T47D (cell line): ENCODE data around the gene GNA15.

Source experiments
- DNase-seq, 2 experiments: peaks; one replicate each; pipeline versions ENCODE4 v3.0.0 to v3.0.0-alpha.2; 2011 to 2012; ENCODE audit warnings: low read depth in 1 of 2, low spot score in 1 of 2
- JUND ChIP-seq: IDR thresholded peaks from 2 replicates; pipeline ENCODE4 v1.6.1; 2012; ENCODE audit warnings: low read depth
- in situ Hi-C: cut with HindIII; loops from 2 replicates; pipeline ENCODE4 v1.10.0; 2016; ENCODE audit warnings: low sequenced_read_pairs, low pct_unique_long_range_greater_than_20kb

GNA15 gene

DNA sequence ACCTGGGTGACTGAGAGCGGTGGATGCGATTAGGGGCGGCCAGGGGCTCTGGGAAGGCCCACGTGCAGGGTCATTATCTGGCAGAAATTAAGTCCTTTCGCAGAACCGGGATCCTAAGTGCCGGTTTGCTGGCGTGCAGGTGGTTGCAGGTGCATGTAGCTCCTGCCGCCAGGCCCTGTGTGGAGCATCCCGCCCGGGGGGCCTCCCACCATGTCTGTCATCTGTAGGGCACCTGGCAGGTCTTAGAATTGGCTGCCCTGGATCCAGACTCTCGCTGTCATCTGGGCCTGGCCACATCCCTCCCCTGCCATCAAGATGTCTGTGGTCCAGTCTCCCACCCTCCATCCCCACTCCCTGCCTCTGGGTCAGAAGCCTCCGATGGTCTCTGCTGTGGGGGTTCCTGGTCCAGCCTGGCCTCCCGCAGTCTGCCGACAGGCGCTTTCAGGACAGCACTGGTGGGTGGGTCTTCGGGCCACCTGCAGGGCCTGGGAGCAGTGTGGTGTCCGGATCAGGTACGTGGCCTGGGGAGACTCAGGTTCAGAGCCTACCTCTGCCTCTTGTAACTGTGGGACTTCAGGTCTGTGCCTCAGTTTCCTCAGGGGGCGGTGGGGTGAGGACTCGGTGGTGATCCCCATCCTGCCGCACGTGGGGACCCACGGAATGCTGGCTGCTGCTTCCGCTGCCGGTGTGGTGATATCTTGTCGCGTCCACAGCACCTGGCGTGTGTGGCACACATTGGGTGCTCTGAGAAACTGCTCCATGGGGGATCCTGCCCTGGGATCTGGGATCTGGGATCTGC is 36.3 kb upstream of the GNA15 start:
- in situ Hi-C loops = no loop called here
- no peak for DNase-seq
- no peak for TF ChIP-seq JUND

DNA sequence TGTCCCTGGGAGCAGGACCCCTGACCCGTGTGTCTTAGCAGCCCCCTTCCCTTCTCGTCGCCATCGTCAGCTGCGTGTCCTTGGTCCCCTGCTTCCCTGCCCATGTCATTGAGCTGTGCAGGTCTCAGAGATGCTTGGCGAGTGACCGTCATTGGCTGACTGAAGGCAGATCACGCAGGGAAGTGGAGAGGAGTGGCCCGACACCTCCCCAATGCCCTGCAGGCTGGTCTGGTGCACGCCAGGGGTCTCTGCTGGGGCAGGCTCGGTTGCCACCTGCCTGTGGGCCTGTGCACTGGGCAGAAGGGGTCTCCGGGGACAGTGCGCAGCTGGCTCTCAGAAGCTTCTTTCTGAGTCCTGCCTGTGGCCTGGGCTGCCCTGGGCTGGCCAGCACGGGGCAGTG is 35.5 kb upstream of the GNA15 start:
- TF ChIP-seq JUND = no peak
- in situ Hi-C loops = no loop called here
- DNase-seq = no peak

DNA sequence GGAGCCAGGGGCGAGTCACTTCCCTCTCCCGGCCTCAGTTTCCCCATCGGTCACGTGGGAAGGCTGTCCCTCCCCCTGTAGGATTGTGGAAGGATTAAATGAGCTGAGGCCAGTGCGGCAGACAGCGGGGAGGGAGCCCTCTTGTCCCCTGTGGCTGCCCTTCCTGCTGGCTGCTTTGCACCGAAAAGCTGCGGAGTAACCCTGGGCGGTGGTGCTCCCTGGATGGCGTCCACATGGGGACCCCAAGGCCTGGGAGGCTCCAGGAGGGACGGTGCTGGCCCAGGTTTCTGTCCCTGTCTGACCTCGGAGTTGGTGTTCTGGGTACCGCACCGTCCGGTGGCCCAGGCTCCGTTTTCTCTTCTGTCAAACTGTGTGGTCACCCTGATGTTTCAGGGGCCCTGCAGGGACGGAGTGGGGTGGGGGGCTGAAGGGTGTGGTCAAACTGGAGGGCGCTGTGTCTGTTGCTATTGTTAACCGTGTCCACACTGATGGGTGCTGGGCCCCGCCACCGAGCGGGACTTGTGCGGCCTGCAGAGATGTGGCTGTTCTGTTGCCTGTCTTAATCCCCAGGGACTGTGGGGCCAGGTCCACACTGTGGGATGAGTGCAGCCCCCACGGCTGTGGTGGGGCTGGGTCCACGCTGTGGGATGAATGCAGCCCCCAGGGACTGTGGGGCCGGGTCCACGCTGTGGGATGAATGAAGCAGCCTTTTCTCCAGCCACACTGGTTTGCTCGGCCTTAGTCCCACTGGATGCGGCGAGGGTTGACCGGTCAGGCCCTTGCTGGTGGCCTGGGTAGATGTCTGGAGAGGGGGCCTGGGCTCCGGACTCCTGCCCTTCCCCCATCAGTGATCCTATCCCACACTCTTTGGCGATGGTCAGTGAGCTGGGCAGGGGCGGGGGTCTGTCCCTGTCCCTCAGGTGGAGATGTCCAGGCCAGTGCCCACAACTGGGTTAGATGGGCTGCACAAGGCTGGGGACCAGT is 34.8 kb upstream of the GNA15 start:
- no peak for DNase-seq
- in situ Hi-C loops = no loop called here
- no peak for TF ChIP-seq JUND

DNA sequence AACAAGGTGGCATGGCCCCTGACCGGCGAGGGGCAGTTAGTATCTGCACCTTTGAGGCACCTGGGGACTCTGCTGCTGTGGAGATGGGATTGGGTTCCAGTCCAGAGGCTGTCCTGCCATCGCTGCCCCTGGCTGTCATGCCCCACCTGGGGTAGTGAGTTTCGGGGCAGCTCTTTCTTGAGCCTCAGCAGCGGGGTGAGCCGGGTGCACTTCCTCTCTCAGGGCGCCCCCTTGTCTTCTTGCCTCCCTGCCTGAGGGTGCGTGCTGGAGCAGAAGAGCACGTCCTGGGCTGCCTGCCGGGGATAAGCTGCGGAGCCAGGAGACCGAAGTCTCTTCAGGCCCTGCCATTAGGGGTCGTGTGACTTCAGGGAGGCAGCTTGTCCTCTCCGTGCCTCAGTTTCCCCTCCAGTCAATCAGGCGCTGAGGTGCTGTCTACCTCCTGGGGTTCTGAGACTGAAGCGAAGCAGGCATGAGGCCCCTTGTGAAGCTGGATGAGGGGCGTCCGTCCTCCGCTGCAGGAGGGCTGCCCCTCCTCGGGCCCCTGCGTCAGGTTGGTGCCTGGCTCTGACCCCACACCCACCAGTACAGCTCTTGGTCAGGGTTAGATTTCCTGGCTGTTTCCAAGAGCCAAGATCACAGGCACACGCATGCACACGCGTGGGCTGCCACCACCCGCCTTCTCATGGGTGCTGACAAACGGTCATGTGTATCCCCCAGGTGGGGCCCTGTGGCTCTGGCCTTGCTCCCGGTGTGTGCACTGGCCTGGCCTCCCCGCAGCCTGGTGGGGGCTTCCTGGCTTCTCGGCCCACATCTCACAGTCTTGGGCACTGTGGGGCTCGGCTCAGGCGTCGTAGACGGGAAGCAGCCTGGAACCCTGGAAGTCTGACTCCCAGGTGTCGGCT is 33.3 kb upstream of the GNA15 start:
- no peak for DNase-seq
- in situ Hi-C loops = no loop called here
- no peak for TF ChIP-seq JUND

DNA sequence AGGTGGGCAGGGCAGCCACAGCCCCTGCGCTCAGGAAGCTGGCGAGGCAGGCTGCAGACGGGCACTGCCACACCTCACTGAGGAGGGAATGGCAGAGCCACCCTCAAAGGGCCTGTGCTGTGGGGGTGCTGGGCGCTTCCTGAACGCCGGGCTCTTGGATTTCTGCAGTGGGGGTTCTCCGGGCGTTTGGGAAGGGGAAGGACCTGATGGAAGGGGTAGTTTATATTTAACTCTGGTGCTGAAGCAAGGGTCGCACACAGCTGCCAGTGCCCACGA is 31.2 kb upstream of the GNA15 start:
- DNase-seq = no peak
- in situ Hi-C loops = no loop called here
- TF ChIP-seq JUND = no peak

DNA sequence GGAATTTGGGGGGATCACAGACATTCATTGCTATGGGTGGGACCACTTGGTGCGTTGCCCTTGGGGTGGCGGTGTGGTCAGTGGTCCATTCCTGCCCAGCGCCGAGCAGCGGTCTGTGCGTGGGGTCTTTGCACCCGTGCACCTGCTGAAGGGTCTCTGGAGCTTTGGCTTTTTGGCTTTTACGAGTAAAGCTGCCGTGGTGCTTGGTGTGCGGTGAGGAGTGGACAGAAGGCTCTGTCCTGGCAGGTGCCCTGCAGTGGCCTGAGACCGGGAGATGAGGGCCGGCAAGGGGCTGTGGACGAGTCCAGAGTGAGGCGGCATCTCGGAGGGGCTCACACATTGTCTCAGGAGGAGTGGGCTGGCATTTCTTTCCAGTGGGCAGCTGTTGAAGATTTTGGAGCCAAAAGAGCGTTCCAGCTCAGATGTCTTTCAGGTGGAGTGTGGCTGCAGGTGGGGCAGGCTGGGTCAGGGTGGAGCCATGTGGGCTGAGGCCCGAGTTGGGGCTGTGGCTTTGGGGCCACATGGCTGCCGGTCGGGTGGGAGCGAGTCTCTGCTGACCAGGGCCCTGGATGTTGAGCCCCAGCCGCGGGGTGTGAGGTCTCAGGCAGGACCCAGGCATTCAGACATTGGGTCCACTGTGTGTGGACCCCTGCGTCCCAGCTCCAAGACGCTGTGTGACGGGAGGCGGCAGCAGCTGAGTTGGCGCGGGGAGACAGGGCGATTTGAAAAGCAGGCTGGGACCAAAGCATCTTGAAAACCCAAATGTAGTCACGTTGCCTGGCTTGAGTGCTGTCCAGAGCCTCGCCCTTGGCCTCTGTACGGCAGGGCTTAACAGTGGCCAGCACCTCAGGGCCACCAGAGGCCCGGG is 30.0 kb upstream of the GNA15 start:
- in situ Hi-C loops = no loop called here
- DNase-seq = no peak
- no peak for TF ChIP-seq JUND

DNA sequence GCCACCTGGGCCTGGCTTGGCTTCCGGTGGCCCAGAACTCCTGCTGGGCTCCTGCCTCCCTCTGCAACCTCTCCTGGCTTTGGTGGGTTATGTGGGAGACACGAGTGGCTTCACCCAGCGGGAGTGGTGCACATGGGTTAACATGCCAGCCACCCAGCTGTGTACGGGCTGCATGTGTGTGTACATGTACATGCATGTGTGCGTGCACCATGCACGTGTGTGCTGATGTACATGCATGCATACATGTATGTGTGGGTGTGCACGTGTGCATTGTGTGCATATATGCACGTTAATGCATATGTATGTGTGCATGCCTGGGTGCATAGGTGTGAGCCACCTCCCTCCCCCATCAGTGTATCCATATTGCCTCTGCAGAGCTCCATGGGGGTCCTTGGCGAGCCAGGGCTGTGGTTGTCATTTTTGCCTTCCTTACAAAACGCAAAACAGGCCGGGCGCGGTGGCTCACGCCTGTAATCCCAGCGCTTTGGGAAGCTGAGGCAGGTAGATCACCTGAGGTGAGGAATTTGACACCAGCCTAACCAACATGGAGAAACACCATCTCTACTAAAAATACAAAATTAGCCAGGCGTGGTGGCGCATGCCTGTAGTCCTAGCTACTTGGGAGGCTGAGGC is 29.2 kb upstream of the GNA15 start:
- DNase-seq = no peak
- in situ Hi-C loops = no loop called here
- no peak for TF ChIP-seq JUND

DNA sequence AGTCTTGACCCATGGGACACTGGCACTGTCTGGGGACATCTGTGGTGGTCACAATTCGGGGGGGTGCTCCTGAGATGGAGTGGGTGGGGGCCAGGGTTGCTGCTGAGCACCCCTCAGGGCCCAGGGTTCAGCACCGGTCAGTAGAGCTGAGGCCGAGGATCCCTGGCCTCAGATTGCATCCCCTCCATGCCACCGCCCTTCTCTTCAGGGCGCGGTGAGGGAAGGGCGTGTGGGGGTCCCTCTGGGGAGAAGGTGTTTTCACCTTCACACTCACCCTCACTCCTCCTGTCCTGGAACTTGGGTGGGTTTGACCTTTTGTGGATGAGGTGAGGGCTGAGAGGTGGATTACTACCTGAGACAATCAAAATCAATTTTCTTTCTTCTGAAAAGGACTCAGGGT is 28.2 kb upstream of the GNA15 start:
- in situ Hi-C loops = no loop called here
- no peak for DNase-seq
- TF ChIP-seq JUND = no peak

DNA sequence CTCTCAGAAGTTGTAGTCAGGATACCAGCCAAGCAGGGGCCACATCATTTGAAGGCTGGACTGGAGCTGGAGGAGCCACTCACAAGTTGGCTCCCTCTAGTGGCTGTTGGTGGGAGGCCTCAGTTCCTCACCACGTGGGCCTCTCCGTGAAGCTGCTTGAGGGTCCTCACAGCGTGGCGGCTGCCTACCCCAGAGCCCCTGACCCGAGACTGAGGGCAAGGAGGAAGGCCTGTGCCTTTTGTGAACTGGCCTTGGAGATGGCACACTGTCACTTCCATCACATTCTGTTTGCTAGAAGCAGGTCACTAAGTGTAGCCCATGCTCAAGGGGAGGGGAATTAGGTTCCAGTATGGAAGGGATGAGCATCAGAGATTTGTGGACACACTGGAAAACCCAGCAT is 27.1 kb upstream of the GNA15 start:
- in situ Hi-C loops = no loop called here
- peak; percentile 58 to 62 for DNase-seq
- TF ChIP-seq JUND = no peak

DNA sequence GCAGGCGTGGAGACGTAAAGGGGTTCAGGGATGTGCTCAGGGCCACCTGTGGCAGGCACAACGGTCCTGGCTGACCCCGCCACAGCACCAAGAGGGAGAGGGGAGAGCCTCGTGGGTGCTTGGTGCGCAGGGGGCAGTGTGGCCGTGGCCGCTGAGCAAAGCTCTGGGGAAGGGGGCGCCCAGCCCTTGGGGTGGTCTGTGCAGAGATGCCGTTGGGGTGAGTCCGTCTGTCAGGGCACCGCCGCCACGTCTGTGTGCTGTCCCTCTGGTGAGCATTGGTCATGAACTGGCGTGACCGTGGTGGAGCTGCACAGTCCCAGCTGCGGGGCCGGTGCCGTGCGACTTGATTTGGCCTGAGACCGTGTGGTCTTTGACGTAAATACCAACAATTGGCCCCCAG is 26.3 kb upstream of the GNA15 start:
- no peak for DNase-seq
- no peak for TF ChIP-seq JUND
- in situ Hi-C loops = no loop called here

DNA sequence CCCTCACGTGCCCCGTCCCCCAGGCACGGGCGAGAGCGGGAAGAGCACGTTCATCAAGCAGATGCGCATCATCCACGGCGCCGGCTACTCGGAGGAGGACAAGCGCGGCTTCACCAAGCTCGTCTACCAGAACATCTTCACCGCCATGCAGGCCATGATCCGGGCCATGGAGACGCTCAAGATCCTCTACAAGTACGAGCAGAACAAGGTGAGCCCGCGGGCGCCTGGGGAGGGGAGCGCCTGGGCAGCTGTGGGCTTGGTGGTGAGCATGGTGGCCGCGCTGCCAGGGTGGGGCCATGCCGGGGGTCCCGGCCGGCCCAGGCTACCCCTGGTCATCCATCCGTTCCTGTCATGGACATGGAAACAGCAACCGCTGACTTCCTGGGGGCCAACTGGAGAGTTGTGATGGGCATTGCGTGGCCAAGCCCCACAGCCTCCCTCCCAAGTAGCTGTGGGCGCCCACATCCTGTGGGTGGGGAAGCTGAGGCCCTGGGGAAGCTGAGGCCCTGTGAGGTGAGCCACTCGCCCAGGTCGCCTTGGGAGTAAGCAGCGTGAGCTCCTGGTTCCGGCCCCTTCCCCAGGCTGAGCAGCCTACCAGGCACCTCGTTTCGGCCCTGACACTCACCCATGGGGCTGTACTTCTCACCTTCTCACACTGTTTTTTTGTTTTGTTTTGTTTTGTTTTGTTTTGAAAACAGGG is 25.6 kb upstream of the GNA15 start:
- in situ Hi-C loops = no loop called here
- no peak for DNase-seq
- TF ChIP-seq JUND = no peak
